HG02852 (cell line): ENCODE data around the gene LORICRIN.

Experiments used
- ATAC-seq: cut with Tn5 transposase; IDR thresholded peaks from one replicate; pipeline ENCODE4 v1.9.1; 2021; ENCODE audit warnings: mild to moderate bottlenecking, moderate library complexity; ENCODE audit not compliant: unreplicated experiment

The LORICRIN gene

GRCh38 chr1:153302308-153302707, 42.8 kb downstream of the LORICRIN start:
- ATAC-seq = no peak

GRCh38 chr1:153305682-153306081, 46.2 kb downstream of the LORICRIN start:
- ATAC-seq = no peak

GRCh38 chr1:153306303-153307220, 47.1 kb downstream of the LORICRIN start:
- ATAC-seq = no peak

- ATAC-seq = no peak
Observed at GRCh38 chr1:153307221-153307600, 47.7 kb downstream of the LORICRIN start.

- ATAC-seq = no peak
Observed at GRCh38 chr1:153308540-153308939, 49.1 kb downstream of the LORICRIN start.

GRCh38 chr1:153309441-153309840, 50.0 kb downstream of the LORICRIN start:
- ATAC-seq = no peak

GRCh38 chr1:153310526-153310925, 51.0 kb downstream of the LORICRIN start:
- no peak for ATAC-seq
